Activated naive CD4-positive, alpha-beta T cell treated with anti-CD3 and anti-CD28 coated beads, Interleukin-2, amount 50 U/mL, for 72 hours (primary cell): ENCODE measurements around the gene AKR7A3. TPM values are rescaled to one million over a fixed set of nuclear protein-coding genes. Genes with fewer than 3 reads are reported as not detected.
"Not testable (repeated sequence)": the region's sequence is repeated elsewhere in the genome, so short reads cannot be mapped to it uniquely, and the experiment has no call there.

Experiments used
- ATAC-seq, 2 donors: fragments of 150-1000 bp; cut with Tn5 transposase; 2 replicates each; pipeline ENCODE4 v1.10.0; 2021; ENCODE audit warnings: mild to moderate bottlenecking in 2 of 2, moderate library complexity in 2 of 2
- DNase-seq, 2 donors: peaks; one replicate each; pipeline ENCODE4 v3.0.0; 2021 to 2022; ENCODE audit warnings: low spot score in 2 of 2
- H3K27ac Mint-ChIP-seq, 2 donors: one replicate each; pipeline ENCODE4 v1.8.0; 2022; ENCODE audit warnings: mild to moderate bottlenecking in 2 of 2, mixed read lengths in 2 of 2
- H3K36me3 Mint-ChIP-seq, 2 donors: one replicate each; pipeline ENCODE4 v1.8.0; 2022; ENCODE audit warnings: mixed read lengths in 2 of 2
- H3K9me3 Mint-ChIP-seq, 2 donors: one replicate each; pipeline ENCODE4 v1.8.0; 2022; ENCODE audit warnings: mixed read lengths in 2 of 2
- total RNA-seq, 2 donors: library from RNA; stranded (reverse); gene quantifications; one replicate each; pipeline ENCODE4 v1.2.3, GENCODE V29; 2022

AKR7A3 gene
- total RNA-seq, 2 donors from 2014 or later, result 0.68 to 0.93 TPM

DNA sequence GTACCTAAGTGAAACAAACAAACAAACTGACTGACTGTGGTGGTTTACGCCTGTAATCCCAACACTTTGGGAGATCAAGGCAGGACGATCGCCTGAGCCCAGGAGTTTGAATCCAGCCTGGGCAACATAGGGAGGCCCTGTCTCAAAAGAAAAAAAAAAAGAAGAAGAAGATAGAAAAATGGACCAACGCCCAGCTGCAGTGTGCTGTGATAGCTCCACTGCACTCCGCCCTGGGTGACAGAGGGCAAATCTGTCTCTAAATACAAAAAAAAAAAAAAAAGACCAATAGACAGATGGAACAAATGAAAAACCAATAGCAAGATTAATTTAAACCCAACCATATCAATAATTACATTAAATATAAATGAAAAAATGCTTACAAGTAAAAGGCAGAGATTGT is 13.9 kb downstream of the AKR7A3 start:
- H3K27ac Mint-ChIP-seq, result no peak overlapping the region
- ATAC-seq (no peak), DNase-seq (no peak)
- H3K9me3 Mint-ChIP-seq, result no peaks in the 10 kb centered on the region
- peaks cover 13 to 17% of the 10 kb centered on the region in 2 donors for H3K36me3 Mint-ChIP-seq

DNA sequence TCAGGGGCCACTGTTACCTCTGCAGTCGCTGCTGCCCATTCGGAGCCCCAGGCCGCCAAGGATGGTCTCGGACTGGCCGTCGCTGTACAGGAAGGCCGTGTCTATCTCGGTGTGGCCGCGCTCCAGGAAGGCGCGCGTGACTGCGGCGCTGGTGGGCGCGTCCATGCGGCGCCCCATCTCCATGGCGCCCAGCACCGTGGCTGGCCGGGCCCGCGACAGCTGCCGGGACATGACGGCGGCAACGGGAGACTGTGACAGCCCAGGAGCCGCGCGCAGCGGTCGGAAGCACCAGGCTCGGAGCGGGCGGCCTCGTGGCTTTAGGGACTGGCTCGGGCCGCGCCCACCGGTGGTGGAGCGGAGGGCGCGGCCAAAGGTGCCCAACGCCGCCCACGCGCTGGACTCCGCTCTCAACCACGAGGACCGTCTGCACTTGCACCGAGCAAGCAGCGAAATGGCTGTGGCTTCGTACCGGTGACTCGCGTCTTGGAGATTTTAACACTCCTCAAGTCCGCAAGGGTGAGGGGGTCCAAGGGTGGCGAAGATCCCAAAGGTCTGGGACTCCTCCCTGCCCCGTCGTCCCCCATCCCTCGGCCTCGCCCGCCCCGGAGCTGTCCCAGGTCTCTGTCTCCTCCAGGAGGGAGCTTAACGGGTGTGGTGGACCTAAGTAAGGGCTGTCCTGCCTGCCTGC is 14.6 kb downstream of the AKR7A3 start:
- not testable (repeated sequence) for H3K27ac Mint-ChIP-seq, DNase-seq, H3K9me3 Mint-ChIP-seq
- ATAC-seq, result peak; percentile 49 to 57
- peaks cover 13 to 17% of the 10 kb centered on the region in 2 donors for H3K36me3 Mint-ChIP-seq

DNA sequence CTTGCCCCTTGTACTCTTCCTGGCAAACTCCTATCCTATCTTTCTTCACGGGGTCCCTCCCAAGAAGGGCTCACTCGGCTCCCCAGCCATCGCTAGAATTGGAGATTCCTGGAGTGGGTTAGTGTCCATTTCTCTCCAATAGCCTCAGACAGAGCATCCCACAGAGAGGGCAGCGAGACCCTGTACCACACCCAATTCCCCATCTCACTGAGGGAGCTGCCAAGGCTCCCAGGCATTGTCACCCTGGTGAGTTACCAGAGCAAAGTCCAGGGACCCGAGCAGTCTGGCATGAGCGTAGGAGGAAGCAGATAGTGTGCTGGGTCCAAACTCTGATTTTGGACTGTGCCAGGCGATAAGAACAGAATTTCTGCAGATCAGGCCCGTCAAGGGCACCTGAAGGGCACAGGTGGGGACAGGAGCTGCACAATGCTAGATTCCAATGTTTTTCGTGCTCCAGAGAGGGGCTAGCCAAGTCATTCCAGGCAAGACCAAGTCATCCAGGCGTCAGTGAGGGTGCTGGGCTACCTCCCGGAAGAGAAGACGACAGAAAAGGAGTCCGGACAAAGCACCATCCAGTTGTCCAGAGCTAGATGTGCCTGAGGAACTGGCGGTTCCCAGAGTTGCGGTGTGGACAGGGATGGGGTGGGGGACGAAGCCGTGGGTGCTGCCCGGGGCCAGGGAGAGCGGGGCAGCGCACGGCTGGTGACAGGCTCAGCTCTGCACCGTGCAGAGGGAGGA is 15.3 kb downstream of the AKR7A3 start:
- DNase-seq (no peak), ATAC-seq (no peak)
- Mint-ChIP-seq H3K27ac (no peak overlapping the region), H3K36me3 (peaks cover 13 to 17% of the 10 kb centered on the region in 2 donors), H3K9me3 (no peaks in the 10 kb centered on the region)

DNA sequence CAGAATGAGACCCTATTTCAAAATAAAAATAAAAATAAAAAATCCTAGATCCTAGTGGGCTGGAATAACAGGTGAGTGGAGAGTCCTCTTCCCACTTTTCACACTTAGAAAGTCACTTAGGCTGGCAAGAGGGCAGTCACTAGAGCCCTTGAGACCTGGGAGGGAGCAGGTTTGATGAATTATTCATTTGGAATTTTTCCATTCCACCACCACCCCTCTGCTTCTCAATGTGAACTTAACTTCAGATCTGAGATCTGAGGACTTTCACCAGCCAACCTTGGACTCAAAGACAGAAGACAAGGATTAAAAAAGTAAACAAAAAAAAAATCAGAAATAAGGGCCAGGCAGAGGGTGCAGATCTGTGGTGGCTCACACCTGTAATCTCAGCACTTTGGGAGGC is 16.5 kb downstream of the AKR7A3 start:
- DNase-seq (no peak), ATAC-seq (no peak)
- Mint-ChIP-seq H3K27ac (no peak overlapping the region), H3K36me3 (peaks cover 13 to 17% of the 10 kb centered on the region in 2 donors), H3K9me3 (no peaks in the 10 kb centered on the region)

DNA sequence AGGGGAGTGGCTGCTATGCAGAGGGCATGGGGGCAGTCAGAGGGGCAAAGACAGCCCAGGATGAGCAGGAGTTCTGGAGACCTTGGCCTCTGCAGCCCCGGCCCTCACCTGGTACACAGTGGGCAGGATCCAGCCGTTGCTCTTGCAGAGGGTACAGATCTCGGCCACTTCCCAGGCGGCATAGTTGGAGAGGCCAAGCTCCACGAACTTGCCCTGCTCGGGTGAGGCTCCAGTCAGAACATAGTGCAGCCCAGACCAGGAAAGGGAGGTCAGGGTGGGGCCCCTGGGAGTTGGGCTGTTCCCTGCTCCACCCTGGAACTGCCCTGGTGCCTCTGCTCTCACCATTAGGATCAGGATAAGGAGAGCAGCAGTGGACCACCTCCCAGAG is 18.2 kb downstream of the AKR7A3 start:
- not testable (repeated sequence) for ATAC-seq, DNase-seq, H3K27ac Mint-ChIP-seq, H3K9me3 Mint-ChIP-seq
- peaks cover 13 to 14% of the 10 kb centered on the region in 2 donors for H3K36me3 Mint-ChIP-seq

DNA sequence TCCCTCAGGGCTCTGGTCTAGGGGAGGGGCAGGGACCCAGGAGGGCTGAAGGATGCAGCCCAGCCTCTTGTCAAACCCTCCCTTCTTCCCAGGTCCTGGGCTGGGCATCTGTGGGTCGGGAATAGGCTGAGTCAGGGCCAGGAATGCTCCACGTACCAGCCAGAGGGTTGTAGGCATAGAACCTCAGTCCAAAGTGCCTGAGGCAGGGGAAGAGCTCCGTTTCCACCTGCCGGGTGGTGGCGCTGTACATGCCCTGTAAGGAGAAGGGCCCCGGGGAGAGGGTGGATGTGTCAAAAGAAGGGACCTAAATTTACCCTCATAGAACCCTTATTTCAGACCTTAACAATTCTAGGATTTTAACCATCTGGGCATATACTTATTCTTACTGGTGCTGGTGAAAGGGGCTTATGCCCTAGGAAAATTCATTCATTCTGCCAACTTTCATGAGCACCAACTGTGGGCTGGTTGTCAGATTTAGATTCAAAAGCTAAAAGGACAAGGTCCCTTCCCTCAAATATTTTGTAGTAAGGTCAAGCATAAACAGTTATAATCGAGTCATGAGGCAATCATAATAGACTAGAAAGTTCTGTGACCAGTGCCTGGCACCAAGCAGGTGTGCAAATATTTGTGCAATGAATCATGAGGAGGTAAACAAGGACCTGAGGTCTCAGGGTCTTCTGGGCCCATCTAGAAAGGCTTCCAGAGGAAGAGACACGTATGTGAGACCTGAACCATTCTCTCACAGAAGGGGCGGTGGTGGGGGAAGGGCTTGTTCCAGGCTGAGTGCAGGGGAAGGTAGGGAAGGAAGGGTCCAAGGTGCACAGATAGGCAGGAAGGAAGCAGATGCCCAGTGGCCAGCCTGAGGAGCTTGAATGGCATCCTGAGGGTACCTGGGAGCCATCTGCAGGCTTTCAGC is 18.9 kb downstream of the AKR7A3 start:
- DNase-seq, H3K9me3 Mint-ChIP-seq, ATAC-seq: not testable (repeated sequence)
- Mint-ChIP-seq H3K36me3 (peaks cover 11 to 12% of the 10 kb centered on the region in 2 donors), H3K27ac (peak overlapping the region in 1 of 2 donors; percentile 27)

DNA sequence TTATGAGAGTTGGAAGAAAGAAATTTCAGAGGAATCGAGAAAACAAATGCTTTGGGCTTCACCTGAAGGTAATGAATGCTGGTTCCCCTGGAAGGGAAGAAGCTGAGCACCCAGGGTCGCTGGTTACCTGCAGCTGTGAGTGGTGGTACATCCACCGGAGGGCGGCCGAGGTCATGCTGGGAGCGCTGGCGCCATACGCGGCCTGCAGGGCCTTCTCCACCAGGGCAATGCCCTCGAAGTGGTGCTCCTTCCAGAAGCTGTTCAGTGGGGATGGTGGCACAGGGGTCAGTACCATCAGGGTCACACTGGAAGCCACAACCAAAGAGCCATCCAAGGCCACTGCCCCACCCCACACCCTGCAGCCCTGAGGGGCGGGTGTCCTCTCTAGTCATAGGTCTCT is 20.1 kb downstream of the AKR7A3 start:
- Mint-ChIP-seq H3K36me3 (peaks cover 6% of the 10 kb centered on the region in 2 donors), H3K27ac (no peak overlapping the region), H3K9me3 (no peaks in the 10 kb centered on the region)
- no peak for DNase-seq
- peak in 1 of 2 donors; percentile 28 for ATAC-seq

DNA sequence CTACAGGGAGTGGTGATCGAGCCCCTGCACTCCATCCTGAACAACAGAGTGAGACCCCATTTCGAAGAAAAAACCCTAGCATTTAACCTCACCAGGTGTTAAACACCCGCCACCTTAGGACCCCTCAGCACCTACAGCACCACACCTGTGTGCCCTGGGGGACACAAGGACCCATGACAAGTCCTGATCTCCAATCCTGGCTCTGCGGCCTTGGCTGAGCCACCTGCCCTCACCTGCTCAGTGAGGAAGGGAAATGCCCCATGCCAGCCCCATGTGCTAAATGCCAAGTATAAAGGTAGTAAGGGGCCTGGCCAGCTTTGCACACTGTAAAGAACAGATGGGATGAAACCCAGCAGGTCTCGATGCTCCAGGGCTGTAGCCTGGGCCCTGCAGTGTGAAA is 25.8 kb downstream of the AKR7A3 start:
- peaks cover 3 to 4% of the 10 kb centered on the region in 2 donors for H3K36me3 Mint-ChIP-seq
- H3K9me3 Mint-ChIP-seq, result no peaks in the 10 kb centered on the region
- no peak overlapping the region for H3K27ac Mint-ChIP-seq
- peak in 1 of 2 donors; percentile 21 for ATAC-seq
- DNase-seq, result no peak

DNA sequence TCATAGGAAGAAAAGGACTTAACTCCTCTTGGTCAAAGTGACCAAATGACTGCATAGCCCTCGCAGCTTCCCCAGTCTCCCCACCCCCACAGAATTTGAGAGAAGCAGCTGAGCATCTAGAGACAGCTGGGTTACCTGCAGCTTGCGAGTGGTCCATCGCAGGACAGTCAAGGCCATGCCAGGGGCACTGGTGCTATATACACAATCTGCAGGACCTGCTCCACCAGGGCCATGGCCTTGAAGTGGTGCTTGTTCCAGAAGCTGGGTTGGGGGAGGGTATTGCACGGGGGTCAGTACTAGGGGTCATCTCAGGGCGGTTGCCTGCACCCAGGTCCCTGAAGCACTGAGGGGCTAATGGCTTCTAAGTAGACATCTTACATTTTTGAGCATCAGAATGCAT is 26.5 kb downstream of the AKR7A3 start:
- ATAC-seq (no peak), DNase-seq (no peak)
- Mint-ChIP-seq H3K9me3 (no peaks in the 10 kb centered on the region), H3K36me3 (peaks cover 4 to 10% of the 10 kb centered on the region in 2 donors), H3K27ac (no peak overlapping the region)

DNA sequence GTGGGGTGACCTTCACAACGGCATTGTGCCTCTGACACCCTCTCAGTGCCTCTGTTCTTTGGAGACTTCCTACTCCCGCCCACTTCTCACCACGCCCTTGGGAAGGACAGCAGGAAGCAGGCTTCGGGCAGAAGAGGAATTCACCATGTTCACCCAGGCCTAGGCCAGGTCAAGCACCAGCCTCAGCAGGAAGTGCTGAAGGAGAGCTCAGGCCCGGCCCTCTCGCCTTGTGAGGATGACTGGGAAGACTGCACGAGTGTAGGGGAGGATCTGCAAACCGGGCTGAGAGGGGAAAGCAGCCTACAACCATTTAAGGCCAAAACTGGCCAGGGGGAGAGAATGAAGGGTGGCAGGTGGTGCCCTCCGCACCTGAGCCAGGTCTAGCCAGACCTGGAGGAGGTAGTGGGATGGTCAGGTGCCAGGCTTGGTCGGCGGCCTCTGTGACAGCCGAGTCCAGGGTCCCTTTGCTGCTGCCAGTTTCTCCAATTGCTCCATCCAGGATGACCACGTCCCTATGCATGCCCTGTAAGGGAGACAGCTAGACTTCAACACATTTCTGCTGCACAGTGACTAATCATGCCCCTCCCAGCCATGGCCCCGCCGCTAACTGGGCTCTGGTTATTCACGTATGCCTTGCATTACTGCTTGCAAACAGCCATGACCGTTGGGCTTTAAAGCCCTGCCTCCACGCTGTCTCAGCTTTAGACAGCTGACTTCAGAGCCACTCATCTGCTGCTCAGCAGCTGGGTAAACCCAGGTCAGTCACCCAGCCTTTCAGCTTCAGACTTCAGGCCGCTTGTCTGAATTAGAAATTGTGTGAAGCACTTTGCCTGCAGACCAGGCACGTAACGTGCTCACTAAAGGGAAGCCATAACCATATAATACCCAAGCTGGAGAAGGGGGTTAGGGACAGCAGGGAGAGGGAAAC is 28.1 kb downstream of the AKR7A3 start:
- Mint-ChIP-seq H3K9me3 (no peaks in the 10 kb centered on the region), H3K36me3 (peaks cover 4 to 12% of the 10 kb centered on the region in 2 donors), H3K27ac (peak overlapping the region; percentile 30 to 80)
- DNase-seq (no peak), ATAC-seq (no peak)

DNA sequence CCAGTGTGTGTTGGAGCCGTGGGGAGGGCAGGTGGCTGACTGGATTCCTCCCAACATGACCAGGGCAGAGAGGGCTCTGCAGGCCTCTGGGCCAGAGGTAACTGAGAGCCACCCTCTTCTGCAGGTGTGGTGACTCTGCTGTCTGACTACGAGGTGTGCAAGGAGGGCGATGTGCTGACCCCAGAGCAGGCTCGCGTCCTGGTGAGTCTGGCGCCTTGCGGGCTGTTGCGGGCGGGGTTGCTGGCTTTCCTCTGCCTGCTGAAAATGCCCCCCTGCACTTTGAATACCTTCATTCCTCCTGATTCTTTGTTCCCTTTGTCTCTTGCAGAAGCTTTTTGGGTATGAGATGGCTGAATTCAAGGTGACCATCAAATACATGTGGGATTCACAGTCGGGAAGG is 30.2 kb downstream of the AKR7A3 start:
- ATAC-seq, result no peak
- H3K36me3 Mint-ChIP-seq, result peaks cover 9 to 18% of the 10 kb centered on the region in 2 donors
- peak overlapping the region; percentile 50 to 80 for H3K27ac Mint-ChIP-seq

DNA sequence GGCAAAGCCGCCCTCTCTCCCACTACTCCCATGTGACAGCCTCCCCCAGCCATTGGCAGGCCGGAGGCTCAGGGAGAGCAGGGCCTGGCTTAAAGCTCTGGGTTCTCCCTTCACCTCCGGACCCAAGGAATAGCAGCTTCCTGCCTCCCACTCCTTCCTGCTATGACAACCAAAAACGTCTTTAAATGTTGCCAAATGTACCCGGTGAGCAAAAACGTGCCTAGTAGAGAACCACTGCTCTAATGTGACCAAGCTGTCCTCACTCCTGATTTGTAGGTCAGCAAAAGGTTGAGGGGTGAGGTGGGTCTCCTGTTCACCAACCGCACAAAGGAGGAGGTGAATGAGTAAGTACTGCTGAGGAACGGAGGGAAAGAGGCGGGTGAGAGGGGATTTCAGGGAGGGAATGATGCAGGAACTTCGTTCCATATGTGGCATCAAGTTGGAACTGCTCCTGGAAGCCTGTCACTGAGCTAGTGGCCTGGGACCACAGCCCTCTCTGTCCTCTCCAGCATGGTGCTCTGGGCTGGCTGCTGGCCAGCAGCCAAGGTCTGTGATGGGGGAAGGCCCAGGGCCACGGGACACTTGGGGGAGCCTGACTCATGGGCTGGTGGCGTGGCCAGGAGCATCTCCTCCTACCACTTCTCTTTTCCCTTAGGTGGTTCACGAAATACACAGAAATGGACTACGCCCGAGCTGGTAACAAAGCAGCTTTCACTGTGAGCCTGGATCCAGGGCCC is 31.2 kb downstream of the AKR7A3 start:
- ATAC-seq (peak; percentile 39 to 84), DNase-seq (peak in 1 of 2 donors; percentile 83)
- peak overlapping the region; percentile 80 to 93 for H3K27ac Mint-ChIP-seq
- H3K36me3 Mint-ChIP-seq, result peaks cover 17 to 26% of the 10 kb centered on the region in 2 donors
- H3K9me3 Mint-ChIP-seq, result no peaks in the 10 kb centered on the region

More for the DNA sequence above, 30.2 kb downstream of the AKR7A3 start:
- no peaks in the 10 kb centered on the region for H3K9me3 Mint-ChIP-seq
- no peak for DNase-seq

DNA sequence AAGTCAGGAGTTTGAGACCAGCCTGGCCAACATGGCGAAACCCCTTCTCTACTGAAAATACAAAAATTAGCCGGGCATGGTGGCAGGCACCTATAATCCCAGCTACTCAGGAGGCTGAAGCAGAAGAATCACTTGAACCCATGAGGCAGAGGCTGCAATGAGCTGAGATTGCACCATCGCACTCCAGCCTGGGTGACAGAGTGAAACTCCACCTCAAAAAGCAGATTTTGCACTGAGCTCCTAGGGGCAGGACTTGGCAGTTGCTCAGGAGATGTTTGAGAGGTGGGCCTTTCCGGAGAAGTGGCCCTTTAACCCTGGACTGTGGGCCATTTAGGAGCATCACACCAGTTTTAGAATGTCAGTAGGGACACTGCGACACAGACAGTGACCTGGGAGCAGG is 32.3 kb downstream of the AKR7A3 start:
- ATAC-seq, H3K9me3 Mint-ChIP-seq, DNase-seq: not testable (repeated sequence)
- Mint-ChIP-seq H3K27ac (peak overlapping the region; percentile 65 to 80), H3K36me3 (peaks cover 25 to 34% of the 10 kb centered on the region in 2 donors)

DNA sequence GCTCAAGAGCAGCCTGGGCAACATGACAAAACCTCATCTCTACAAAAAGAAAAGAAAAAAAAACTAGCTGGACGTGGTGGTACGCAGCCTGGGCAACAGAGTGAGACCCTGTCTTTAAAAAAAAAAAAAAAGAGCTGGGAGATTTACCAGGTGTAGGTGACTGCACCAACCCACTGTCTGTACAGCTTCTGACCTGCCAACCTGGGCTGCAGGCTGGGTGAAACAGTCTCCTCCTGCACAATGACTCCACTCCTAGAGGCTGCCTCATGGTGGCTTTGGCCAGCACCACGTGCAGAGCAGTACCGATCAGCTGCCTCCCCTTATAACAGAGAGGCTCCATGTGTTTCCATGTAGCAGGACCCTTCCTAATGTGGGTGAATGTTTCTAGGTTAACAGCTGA is 33.3 kb downstream of the AKR7A3 start:
- H3K36me3 Mint-ChIP-seq, result peaks cover 35 to 45% of the 10 kb centered on the region in 2 donors
- no peaks in the 10 kb centered on the region for H3K9me3 Mint-ChIP-seq
- peak overlapping the region; percentile 65 to 80 for H3K27ac Mint-ChIP-seq
- ATAC-seq (no peak), DNase-seq (no peak)

DNA sequence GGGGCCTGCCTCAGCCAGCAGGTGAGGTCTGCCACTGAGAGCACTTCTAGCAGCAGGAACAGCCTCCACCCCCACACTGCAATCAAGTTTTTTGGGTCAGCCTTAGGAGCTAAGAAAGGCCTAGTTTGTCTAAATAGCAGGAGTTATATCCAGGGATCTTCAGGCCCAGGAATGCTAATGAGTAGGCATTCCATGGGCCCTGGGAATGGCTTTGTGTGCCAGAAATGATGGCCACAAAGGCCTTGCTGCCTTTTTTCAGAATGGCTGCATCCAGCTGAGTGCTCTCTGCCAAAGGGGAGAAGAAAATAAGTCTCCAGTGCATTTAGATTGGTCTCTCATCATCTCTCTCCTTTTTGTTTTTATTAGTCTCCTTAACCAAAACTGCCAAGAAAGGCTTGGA is 34.2 kb downstream of the AKR7A3 start:
- Mint-ChIP-seq H3K36me3 (peaks cover 35 to 46% of the 10 kb centered on the region in 2 donors), H3K27ac (no peak overlapping the region), H3K9me3 (no peaks in the 10 kb centered on the region)
- no peak for ATAC-seq
- no peak for DNase-seq
